ENCODE results near the gene TUNAR. TPM values are rescaled to one million over a fixed set of nuclear protein-coding genes. Genes with fewer than 3 reads are reported as not detected.

Gene TUNAR
- total and polyA plus RNA-seq, 2 experiments from 2014 or later: 23.1 to 56.2 TPM

DNA sequence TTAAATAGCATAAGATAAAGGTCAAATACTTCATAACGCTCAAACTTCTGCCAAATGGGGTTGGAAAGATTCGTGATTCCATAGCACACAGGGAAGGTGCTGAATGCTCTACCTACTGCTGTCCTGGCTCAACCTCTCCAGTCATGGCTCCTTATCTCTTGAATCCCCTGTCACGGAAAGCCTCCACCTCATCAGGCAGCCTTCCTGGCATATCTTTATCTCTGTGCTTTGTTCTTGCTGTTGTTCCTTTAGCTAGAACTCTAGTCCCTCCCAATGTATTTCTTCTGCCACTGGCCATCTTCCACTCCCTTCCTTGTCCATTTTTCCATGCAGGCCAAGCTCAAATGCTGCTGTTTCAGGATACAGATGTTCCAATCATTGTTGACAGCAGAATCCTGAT is 26.9 kb upstream of the TUNAR start:
- no peaks in the 10 kb centered on the region for H3K36me3 Mint-ChIP-seq (ENCODE audit: low read depth)
- no peak overlapping the region for H3K27ac ChIP-seq (ENCODE audit: low read depth)
- TF ChIP-seq CREB1 (CRISPR knock-in tag; IDR thresholded peaks at IDR 0.05; ENCODE audit: low read depth): no peak
- no peaks in the 10 kb centered on the region for H3K36me3 ChIP-seq (ENCODE audit: insufficient read depth)
- peaks cover 8% of the 10 kb centered on the region; the same call in 2 of the 3 replicates for H3K4me1 Mint-ChIP-seq
- H3K4me1 ChIP-seq (ENCODE audit: insufficient read depth): peaks cover 6% of the 10 kb centered on the region; the same call in 1 of the 2 replicates
- no peaks in the 10 kb centered on the region for H3K27me3 ChIP-seq (ENCODE audit: insufficient read depth)
- H3K4me3 Mint-ChIP-seq: no peak overlapping the region
- no peak overlapping the region for H3K27ac Mint-ChIP-seq
- H3K4me2 ChIP-seq: no peak overlapping the region
- H4K20me1 ChIP-seq (replicated peaks; ENCODE audit: insufficient read depth): no peaks in the 10 kb centered on the region
- peak overlapping the region; percentile 47; the same call in 1 of the 2 replicates for H2AFZ ChIP-seq
- no peak overlapping the region for H3K4me3 ChIP-seq
- no peaks in the 10 kb centered on the region for H3F3A ChIP-seq (replicated peaks; ENCODE audit: low read depth)
- DNase-seq (ENCODE audit: low spot score) (no peak), ATAC-seq (no peak)
- peaks cover 1% of the 10 kb centered on the region for H3K27me3 Mint-ChIP-seq (ENCODE audit: insufficient read depth, low read depth, poor library complexity)
- H3K79me2 ChIP-seq (replicated peaks; ENCODE audit: insufficient read depth): no peaks in the 10 kb centered on the region
- H3K9me2 ChIP-seq (ENCODE audit: insufficient read depth): no peaks in the 10 kb centered on the region
- H3K9me3 Mint-ChIP-seq: no peaks in the 10 kb centered on the region

- no peaks in the 10 kb centered on the region for H3K36me3 Mint-ChIP-seq (ENCODE audit: low read depth)
- DNase-seq (ENCODE audit: low spot score) (no peak), ATAC-seq (no peak)
- Histone ChIP-seq H3K36me3 (ENCODE audit: insufficient read depth) (no peaks in the 10 kb centered on the region), H3K27ac (ENCODE audit: low read depth) (no peak overlapping the region), H2AFZ (peak overlapping the region; percentile 66; the same call in 1 of the 2 replicates), H3K4me3 (no peak overlapping the region), H3K27me3 (ENCODE audit: insufficient read depth) (no peaks in the 10 kb centered on the region), H3K9me2 (ENCODE audit: insufficient read depth) (no peaks in the 10 kb centered on the region), H3K4me2 (no peak overlapping the region; the same call in 1 of the 2 replicates), H3F3A (replicated peaks; ENCODE audit: low read depth) (no peaks in the 10 kb centered on the region), H3K79me2 (replicated peaks; ENCODE audit: insufficient read depth) (no peaks in the 10 kb centered on the region), H4K20me1 (replicated peaks; ENCODE audit: insufficient read depth) (no peaks in the 10 kb centered on the region), H3K4me1 (ENCODE audit: insufficient read depth) (peaks cover 6% of the 10 kb centered on the region; the same call in 1 of the 2 replicates)
- TF ChIP-seq, protein P1, sequence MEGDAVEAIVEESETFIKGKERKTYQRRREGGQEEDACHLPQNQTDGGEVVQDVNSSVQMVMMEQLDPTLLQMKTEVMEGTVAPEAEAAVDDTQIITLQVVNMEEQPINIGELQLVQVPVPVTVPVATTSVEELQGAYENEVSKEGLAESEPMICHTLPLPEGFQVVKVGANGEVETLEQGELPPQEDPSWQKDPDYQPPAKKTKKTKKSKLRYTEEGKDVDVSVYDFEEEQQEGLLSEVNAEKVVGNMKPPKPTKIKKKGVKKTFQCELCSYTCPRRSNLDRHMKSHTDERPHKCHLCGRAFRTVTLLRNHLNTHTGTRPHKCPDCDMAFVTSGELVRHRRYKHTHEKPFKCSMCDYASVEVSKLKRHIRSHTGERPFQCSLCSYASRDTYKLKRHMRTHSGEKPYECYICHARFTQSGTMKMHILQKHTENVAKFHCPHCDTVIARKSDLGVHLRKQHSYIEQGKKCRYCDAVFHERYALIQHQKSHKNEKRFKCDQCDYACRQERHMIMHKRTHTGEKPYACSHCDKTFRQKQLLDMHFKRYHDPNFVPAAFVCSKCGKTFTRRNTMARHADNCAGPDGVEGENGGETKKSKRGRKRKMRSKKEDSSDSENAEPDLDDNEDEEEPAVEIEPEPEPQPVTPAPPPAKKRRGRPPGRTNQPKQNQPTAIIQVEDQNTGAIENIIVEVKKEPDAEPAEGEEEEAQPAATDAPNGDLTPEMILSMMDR (conservative IDR thresholded peaks at IDR 0.05; ENCODE audit: low read depth in 2 of 2): peak; percentile 30 to 43; a peak in 3 of 4 replicates
- TF ChIP-seq CREB1 (CRISPR knock-in tag; IDR thresholded peaks at IDR 0.05; ENCODE audit: low read depth): no peak
- H3K27ac Mint-ChIP-seq: no peak overlapping the region
- H3K4me1 Mint-ChIP-seq: peaks cover 8% of the 10 kb centered on the region; the same call in 2 of the 3 replicates
- no peak overlapping the region for H3K4me3 Mint-ChIP-seq
- no peaks in the 10 kb centered on the region for H3K9me3 Mint-ChIP-seq
- H3K27me3 Mint-ChIP-seq (ENCODE audit: insufficient read depth, low read depth, poor library complexity): peaks cover 1% of the 10 kb centered on the region
These were observed 26.2 kb upstream of the TUNAR start for GRCh38 chr14:95850429-95850828.

GRCh38 chr14:95855606-95856005 is 21.0 kb upstream of the TUNAR start:
- no peak overlapping the region for H3K27ac ChIP-seq (ENCODE audit: low read depth)
- no peaks in the 10 kb centered on the region for H3F3A ChIP-seq (replicated peaks; ENCODE audit: low read depth)
- Mint-ChIP-seq H3K4me1 (peaks cover 5% of the 10 kb centered on the region; the same call in 2 of the 3 replicates), H3K27me3 (ENCODE audit: insufficient read depth, low read depth, poor library complexity) (no peaks in the 10 kb centered on the region), H3K4me3 (no peak overlapping the region), H3K9me3 (no peaks in the 10 kb centered on the region), H3K27ac (no peak overlapping the region), H3K36me3 (ENCODE audit: low read depth) (no peaks in the 10 kb centered on the region; the same call in 2 of the 3 replicates)
- no peaks in the 10 kb centered on the region for H3K27me3 ChIP-seq (ENCODE audit: insufficient read depth)
- H3K9me2 ChIP-seq (ENCODE audit: insufficient read depth): peaks cover 15% of the 10 kb centered on the region
- no peak overlapping the region for H3K4me2 ChIP-seq
- H3K4me3 ChIP-seq: no peak overlapping the region
- H3K36me3 ChIP-seq (ENCODE audit: insufficient read depth): no peaks in the 10 kb centered on the region
- H4K20me1 ChIP-seq (replicated peaks; ENCODE audit: insufficient read depth): no peaks in the 10 kb centered on the region
- ATAC-seq (no peak), DNase-seq (ENCODE audit: low spot score) (no peak)
- H2AFZ ChIP-seq: no peak overlapping the region
- H3K4me1 ChIP-seq (ENCODE audit: insufficient read depth): no peaks in the 10 kb centered on the region
- H3K79me2 ChIP-seq (replicated peaks; ENCODE audit: insufficient read depth): no peaks in the 10 kb centered on the region
- TF ChIP-seq POLR2AphosphoS5 (IDR thresholded peaks at IDR 0.05; ENCODE audit: low read depth) (no peak), NANOG (IDR thresholded peaks at IDR 0.05; ENCODE audit: borderline replicate concordance) (no peak), ZNF114 (CRISPR knock-in tag; IDR thresholded peaks at IDR 0.05) (no peak), JUNB (IDR thresholded peaks at IDR 0.05; ENCODE audit: unreplicated experiment) (no peak), EZH2 (IDR thresholded peaks at IDR 0.05; ENCODE audit: low read depth, unreplicated experiment) (no peak), CREB1 (CRISPR knock-in tag; IDR thresholded peaks at IDR 0.05; ENCODE audit: low read depth) (no peak), EZH2phosphoT487 (IDR thresholded peaks at IDR 0.05; ENCODE audit: unreplicated experiment) (no peak), STAT1 (IDR thresholded peaks at IDR 0.05; ENCODE audit: unreplicated experiment) (no peak)
- TF ChIP-seq, protein P2, sequence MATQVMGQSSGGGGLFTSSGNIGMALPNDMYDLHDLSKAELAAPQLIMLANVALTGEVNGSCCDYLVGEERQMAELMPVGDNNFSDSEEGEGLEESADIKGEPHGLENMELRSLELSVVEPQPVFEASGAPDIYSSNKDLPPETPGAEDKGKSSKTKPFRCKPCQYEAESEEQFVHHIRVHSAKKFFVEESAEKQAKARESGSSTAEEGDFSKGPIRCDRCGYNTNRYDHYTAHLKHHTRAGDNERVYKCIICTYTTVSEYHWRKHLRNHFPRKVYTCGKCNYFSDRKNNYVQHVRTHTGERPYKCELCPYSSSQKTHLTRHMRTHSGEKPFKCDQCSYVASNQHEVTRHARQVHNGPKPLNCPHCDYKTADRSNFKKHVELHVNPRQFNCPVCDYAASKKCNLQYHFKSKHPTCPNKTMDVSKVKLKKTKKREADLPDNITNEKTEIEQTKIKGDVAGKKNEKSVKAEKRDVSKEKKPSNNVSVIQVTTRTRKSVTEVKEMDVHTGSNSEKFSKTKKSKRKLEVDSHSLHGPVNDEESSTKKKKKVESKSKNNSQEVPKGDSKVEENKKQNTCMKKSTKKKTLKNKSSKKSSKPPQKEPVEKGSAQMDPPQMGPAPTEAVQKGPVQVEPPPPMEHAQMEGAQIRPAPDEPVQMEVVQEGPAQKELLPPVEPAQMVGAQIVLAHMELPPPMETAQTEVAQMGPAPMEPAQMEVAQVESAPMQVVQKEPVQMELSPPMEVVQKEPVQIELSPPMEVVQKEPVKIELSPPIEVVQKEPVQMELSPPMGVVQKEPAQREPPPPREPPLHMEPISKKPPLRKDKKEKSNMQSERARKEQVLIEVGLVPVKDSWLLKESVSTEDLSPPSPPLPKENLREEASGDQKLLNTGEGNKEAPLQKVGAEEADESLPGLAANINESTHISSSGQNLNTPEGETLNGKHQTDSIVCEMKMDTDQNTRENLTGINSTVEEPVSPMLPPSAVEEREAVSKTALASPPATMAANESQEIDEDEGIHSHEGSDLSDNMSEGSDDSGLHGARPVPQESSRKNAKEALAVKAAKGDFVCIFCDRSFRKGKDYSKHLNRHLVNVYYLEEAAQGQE (IDR thresholded peaks at IDR 0.05; ENCODE audit: unreplicated experiment): no peak
- TF ChIP-seq, protein P1 (conservative IDR thresholded peaks at IDR 0.05; ENCODE audit: low read depth in 2 of 2): no peak
- TF ChIP-seq, protein P3, sequence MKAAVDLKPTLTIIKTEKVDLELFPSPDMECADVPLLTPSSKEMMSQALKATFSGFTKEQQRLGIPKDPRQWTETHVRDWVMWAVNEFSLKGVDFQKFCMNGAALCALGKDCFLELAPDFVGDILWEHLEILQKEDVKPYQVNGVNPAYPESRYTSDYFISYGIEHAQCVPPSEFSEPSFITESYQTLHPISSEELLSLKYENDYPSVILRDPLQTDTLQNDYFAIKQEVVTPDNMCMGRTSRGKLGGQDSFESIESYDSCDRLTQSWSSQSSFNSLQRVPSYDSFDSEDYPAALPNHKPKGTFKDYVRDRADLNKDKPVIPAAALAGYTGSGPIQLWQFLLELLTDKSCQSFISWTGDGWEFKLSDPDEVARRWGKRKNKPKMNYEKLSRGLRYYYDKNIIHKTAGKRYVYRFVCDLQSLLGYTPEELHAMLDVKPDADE (IDR thresholded peaks at IDR 0.05): no peak
